GM12878 (cell line): Measurements from ENCODE around the gene MLKL. TPM values are rescaled to one million over a fixed set of nuclear protein-coding genes. Genes with fewer than 3 reads are reported as not detected.
A peak's percentile ranks its signal among the peaks of the same experiment; 100 is the strongest.

Experiments used
- EGR1 ChIP-seq, 2 experiments: IDR thresholded peaks; 1 replicate in 1 of 2; 2 replicates in 1 of 2; pipeline ENCODE4 v1.6.1; 2011 to 2012; ENCODE audit warnings: low read depth in 2 of 2, low read length in 2 of 2, borderline replicate concordance in 1 of 2, mild to moderate bottlenecking in 1 of 2, moderate library complexity in 1 of 2
- EP300 ChIP-seq, 2 experiments: fragments of 150-350 bp in 1 of 2; IDR thresholded peaks; 2 replicates each; pipeline ENCODE4 v1.6.1; 2011 to 2012; ENCODE audit warnings: low read depth in 2 of 2, low read length in 2 of 2, borderline replicate concordance in 1 of 2, improper control_type of control experiment in 1 of 2, inconsistent platforms in 1 of 2; ENCODE audit not compliant: control insufficient read depth in 1 of 2
- NFYB ChIP-seq: IDR thresholded peaks from 2 replicates; pipeline ENCODE4 v1.6.1; 2011; ENCODE audit warnings: low read depth, mild to moderate bottlenecking, low read length, improper control_type of control experiment, moderate library complexity; ENCODE audit not compliant: insufficient read depth
- TARDBP ChIP-seq: IDR thresholded peaks from 2 replicates; pipeline ENCODE4 v1.6.1; 2016; ENCODE audit warnings: borderline replicate concordance
- TCF7 ChIP-seq: IDR thresholded peaks from 2 replicates; pipeline ENCODE4 v1.6.1; 2014; ENCODE audit warnings: antibody characterized with exemption, borderline replicate concordance
- ZNF207 ChIP-seq: fragments of 450-650 bp; IDR thresholded peaks from 2 replicates; pipeline ENCODE4 v1.6.1; 2014; ENCODE audit warnings: antibody characterized with exemption, mild to moderate bottlenecking, borderline replicate concordance
- polyA plus RNA-seq, 11 experiments: library from polyadenylated mRNA; depleted of rRNA in 4 of 11; unstranded in 6 of 11; stranded (reverse) in 5 of 11; fragments of >200 nt; fragmentation: Nextera tagmentation in 4 of 11; fragmentation: Illumina TruSeq in 1 of 11; extraction: Ambion mirVana in 4 of 11; extraction: Trizol in 1 of 11; gene quantifications; 1 replicate in 1 of 11; 2 replicates in 10 of 11; pipeline versions ENCODE4 v1.2.1 to v1.2.3, GENCODE V29; 2011 to 2016; ENCODE audit warnings: inconsistent platforms in 2 of 11, missing spikeins in 2 of 11, low read depth in 1 of 11
- total RNA-seq, 4 experiments: library from RNA; depleted of rRNA in 3 of 4; stranded (reverse); fragments of >200 nt in 3 of 4; fragmentation: Illumina TruSeq in 1 of 4; extraction: Trizol in 1 of 4; gene quantifications; 2 replicates each; pipeline versions ENCODE4 v1.2.1 to v1.2.3, GENCODE V29; 2013 to 2021
- TF ChIP-seq, protein P1 (sequence below), 3 experiments: IDR thresholded peaks in 2 of 3; conservative IDR thresholded peaks in 1 of 3; 2 replicates each; pipeline ENCODE4 v1.5.1; 2011; ENCODE audit warnings: low read depth in 3 of 3, low read length in 3 of 3, mild to moderate bottlenecking in 3 of 3, control low read depth in 2 of 3, moderate library complexity in 2 of 3, inconsistent platforms in 1 of 3, mixed read lengths in 1 of 3; ENCODE audit not compliant: control insufficient read depth in 2 of 3, insufficient read depth in 1 of 3; ENCODE audit errors: extremely low read depth in 1 of 3
- TF ChIP-seq, protein P2 (sequence below): fragments of 450-650 bp; formaldehyde crosslinking; IDR thresholded peaks from 2 replicates; pipeline ENCODE4 v1.4.0; 2020; ENCODE audit warnings: mild to moderate bottlenecking, moderate library complexity
- TF ChIP-seq, protein P3 (sequence below): fragments of 450-650 bp; IDR thresholded peaks from 2 replicates; pipeline ENCODE4 v1.6.1; 2017; ENCODE audit warnings: mild to moderate bottlenecking, moderate library complexity
- TF ChIP-seq, protein P4 (sequence below): fragments of 450-650 bp; IDR thresholded peaks from 2 replicates; pipeline ENCODE4 v1.6.1; 2017; ENCODE audit warnings: mild to moderate bottlenecking, moderate library complexity
- TF ChIP-seq, protein P5 (sequence below): IDR thresholded peaks from 2 replicates; pipeline ENCODE4 v1.6.1; 2011; ENCODE audit warnings: borderline replicate concordance, low read depth, mild to moderate bottlenecking, moderate library complexity, mixed read lengths, low read length; ENCODE audit not compliant: insufficient read depth; ENCODE audit errors: extremely low read length

MLKL gene
- total and polyA plus RNA-seq, 10 of the 15 experiments (the other 5 are each of a cell fraction or from before 2014, with no cell fraction given), result 3.8 to 14.5 (median 11.2) TPM

DNA sequence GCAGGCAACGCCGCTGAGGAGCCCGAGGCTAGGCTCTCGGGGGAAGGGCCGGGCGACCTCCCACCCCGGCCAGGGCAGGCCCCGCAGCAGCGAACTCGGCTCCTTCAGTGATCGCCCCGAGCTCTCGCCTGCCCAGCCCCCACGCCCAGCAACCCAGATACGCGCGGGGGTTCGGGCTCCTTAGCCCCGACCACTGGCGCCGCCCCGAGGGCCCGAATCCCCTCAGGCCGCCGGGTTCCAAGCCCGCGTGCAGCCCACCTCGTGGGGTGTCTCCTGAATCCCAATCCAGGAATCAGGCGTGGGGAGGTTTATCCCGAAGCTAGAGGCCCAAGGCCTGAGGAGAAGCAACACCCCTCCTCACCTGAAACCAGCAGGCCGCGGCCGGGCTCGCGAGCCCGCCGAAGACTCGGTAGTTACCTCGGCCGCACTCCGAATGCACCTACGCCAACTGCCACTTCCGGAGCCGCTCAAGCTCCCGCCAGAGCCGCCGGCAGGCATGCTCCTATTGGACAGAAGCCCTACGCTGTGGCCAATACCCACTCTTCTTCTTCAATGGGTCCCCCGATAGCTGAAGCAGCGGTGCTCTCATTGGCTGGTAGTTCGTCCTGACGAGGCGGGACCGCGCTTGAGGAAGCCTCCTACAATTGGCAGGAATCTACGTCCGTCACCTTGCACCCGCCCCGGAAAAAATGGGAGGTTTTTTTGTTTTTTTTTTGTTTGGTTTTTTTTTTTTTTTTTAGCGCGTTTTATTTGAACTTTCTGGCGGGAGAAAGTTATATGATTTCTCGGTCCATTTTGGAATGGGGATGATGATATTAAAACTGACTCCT lies 34.0 kb downstream of the MLKL start, which contains the start of gene RFWD3 (continued):
- TF ChIP-seq, protein P1, sequence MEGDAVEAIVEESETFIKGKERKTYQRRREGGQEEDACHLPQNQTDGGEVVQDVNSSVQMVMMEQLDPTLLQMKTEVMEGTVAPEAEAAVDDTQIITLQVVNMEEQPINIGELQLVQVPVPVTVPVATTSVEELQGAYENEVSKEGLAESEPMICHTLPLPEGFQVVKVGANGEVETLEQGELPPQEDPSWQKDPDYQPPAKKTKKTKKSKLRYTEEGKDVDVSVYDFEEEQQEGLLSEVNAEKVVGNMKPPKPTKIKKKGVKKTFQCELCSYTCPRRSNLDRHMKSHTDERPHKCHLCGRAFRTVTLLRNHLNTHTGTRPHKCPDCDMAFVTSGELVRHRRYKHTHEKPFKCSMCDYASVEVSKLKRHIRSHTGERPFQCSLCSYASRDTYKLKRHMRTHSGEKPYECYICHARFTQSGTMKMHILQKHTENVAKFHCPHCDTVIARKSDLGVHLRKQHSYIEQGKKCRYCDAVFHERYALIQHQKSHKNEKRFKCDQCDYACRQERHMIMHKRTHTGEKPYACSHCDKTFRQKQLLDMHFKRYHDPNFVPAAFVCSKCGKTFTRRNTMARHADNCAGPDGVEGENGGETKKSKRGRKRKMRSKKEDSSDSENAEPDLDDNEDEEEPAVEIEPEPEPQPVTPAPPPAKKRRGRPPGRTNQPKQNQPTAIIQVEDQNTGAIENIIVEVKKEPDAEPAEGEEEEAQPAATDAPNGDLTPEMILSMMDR (IDR thresholded peaks at IDR 0.05 in 2 of 3, conservative IDR thresholded peaks at IDR 0.05 in 1 of 3; ENCODE audit: control insufficient read depth in 2 of 3, extremely low read depth in 1 of 3, insufficient read depth in 1 of 3, low read depth in 3 of 3, low read length in 3 of 3), result no peak
- TF ChIP-seq, protein P2, sequence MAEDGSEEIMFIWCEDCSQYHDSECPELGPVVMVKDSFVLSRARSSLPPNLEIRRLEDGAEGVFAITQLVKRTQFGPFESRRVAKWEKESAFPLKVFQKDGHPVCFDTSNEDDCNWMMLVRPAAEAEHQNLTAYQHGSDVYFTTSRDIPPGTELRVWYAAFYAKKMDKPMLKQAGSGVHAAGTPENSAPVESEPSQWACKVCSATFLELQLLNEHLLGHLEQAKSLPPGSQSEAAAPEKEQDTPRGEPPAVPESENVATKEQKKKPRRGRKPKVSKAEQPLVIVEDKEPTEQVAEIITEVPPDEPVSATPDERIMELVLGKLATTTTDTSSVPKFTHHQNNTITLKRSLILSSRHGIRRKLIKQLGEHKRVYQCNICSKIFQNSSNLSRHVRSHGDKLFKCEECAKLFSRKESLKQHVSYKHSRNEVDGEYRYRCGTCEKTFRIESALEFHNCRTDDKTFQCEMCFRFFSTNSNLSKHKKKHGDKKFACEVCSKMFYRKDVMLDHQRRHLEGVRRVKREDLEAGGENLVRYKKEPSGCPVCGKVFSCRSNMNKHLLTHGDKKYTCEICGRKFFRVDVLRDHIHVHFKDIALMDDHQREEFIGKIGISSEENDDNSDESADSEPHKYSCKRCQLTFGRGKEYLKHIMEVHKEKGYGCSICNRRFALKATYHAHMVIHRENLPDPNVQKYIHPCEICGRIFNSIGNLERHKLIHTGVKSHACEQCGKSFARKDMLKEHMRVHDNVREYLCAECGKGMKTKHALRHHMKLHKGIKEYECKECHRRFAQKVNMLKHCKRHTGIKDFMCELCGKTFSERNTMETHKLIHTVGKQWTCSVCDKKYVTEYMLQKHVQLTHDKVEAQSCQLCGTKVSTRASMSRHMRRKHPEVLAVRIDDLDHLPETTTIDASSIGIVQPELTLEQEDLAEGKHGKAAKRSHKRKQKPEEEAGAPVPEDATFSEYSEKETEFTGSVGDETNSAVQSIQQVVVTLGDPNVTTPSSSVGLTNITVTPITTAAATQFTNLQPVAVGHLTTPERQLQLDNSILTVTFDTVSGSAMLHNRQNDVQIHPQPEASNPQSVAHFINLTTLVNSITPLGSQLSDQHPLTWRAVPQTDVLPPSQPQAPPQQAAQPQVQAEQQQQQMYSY, result no peak
- TF ChIP-seq, protein P3, sequence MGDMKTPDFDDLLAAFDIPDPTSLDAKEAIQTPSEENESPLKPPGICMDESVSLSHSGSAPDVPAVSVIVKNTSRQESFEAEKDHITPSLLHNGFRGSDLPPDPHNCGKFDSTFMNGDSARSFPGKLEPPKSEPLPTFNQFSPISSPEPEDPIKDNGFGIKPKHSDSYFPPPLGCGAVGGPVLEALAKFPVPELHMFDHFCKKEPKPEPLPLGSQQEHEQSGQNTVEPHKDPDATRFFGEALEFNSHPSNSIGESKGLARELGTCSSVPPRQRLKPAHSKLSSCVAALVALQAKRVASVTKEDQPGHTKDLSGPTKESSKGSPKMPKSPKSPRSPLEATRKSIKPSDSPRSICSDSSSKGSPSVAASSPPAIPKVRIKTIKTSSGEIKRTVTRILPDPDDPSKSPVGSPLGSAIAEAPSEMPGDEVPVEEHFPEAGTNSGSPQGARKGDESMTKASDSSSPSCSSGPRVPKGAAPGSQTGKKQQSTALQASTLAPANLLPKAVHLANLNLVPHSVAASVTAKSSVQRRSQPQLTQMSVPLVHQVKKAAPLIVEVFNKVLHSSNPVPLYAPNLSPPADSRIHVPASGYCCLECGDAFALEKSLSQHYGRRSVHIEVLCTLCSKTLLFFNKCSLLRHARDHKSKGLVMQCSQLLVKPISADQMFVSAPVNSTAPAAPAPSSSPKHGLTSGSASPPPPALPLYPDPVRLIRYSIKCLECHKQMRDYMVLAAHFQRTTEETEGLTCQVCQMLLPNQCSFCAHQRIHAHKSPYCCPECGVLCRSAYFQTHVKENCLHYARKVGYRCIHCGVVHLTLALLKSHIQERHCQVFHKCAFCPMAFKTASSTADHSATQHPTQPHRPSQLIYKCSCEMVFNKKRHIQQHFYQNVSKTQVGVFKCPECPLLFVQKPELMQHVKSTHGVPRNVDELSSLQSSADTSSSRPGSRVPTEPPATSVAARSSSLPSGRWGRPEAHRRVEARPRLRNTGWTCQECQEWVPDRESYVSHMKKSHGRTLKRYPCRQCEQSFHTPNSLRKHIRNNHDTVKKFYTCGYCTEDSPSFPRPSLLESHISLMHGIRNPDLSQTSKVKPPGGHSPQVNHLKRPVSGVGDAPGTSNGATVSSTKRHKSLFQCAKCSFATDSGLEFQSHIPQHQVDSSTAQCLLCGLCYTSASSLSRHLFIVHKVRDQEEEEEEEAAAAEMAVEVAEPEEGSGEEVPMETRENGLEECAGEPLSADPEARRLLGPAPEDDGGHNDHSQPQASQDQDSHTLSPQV, result no peak
- TF ChIP-seq ZNF207 (peak; percentile 91), TCF7 (no peak), EGR1 (IDR thresholded peaks at IDR 0.05; ENCODE audit: borderline replicate concordance in 1 of 2, low read depth in 2 of 2, low read length in 2 of 2) (peak in 1 of 2 experiments; percentile 27; a peak in 1 of 3 replicates), NFYB (peak; percentile 95), EP300 (IDR thresholded peaks at IDR 0.05; ENCODE audit: borderline replicate concordance in 1 of 2, control insufficient read depth in 1 of 2, low read depth in 2 of 2, low read length in 2 of 2) (no peak), TARDBP (no peak)
- TF ChIP-seq, protein P4, sequence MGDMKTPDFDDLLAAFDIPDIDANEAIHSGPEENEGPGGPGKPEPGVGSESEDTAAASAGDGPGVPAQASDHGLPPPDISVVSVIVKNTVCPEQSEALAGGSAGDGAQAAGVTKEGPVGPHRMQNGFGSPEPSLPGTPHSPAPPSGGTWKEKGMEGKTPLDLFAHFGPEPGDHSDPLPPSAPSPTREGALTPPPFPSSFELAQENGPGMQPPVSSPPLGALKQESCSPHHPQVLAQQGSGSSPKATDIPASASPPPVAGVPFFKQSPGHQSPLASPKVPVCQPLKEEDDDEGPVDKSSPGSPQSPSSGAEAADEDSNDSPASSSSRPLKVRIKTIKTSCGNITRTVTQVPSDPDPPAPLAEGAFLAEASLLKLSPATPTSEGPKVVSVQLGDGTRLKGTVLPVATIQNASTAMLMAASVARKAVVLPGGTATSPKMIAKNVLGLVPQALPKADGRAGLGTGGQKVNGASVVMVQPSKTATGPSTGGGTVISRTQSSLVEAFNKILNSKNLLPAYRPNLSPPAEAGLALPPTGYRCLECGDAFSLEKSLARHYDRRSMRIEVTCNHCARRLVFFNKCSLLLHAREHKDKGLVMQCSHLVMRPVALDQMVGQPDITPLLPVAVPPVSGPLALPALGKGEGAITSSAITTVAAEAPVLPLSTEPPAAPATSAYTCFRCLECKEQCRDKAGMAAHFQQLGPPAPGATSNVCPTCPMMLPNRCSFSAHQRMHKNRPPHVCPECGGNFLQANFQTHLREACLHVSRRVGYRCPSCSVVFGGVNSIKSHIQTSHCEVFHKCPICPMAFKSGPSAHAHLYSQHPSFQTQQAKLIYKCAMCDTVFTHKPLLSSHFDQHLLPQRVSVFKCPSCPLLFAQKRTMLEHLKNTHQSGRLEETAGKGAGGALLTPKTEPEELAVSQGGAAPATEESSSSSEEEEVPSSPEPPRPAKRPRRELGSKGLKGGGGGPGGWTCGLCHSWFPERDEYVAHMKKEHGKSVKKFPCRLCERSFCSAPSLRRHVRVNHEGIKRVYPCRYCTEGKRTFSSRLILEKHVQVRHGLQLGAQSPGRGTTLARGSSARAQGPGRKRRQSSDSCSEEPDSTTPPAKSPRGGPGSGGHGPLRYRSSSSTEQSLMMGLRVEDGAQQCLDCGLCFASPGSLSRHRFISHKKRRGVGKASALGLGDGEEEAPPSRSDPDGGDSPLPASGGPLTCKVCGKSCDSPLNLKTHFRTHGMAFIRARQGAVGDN, result 0 out of 2 replicates have a peak, but pooled peaks have one; percentile 34
- TF ChIP-seq, protein P5, sequence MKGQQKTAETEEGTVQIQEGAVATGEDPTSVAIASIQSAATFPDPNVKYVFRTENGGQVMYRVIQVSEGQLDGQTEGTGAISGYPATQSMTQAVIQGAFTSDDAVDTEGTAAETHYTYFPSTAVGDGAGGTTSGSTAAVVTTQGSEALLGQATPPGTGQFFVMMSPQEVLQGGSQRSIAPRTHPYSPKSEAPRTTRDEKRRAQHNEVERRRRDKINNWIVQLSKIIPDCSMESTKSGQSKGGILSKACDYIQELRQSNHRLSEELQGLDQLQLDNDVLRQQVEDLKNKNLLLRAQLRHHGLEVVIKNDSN, result no peak
